ENCODE measurements around the gene LARP4B. TPM values are rescaled to one million over a fixed set of nuclear protein-coding genes. Genes with fewer than 3 reads are reported as not detected.
A peak's percentile ranks its signal among the peaks of the same experiment; 100 is the strongest.

LARP4B gene
- polyA plus RNA-seq, 3 donors: 42.4 to 60.1 (median 43.1) TPM

DNA sequence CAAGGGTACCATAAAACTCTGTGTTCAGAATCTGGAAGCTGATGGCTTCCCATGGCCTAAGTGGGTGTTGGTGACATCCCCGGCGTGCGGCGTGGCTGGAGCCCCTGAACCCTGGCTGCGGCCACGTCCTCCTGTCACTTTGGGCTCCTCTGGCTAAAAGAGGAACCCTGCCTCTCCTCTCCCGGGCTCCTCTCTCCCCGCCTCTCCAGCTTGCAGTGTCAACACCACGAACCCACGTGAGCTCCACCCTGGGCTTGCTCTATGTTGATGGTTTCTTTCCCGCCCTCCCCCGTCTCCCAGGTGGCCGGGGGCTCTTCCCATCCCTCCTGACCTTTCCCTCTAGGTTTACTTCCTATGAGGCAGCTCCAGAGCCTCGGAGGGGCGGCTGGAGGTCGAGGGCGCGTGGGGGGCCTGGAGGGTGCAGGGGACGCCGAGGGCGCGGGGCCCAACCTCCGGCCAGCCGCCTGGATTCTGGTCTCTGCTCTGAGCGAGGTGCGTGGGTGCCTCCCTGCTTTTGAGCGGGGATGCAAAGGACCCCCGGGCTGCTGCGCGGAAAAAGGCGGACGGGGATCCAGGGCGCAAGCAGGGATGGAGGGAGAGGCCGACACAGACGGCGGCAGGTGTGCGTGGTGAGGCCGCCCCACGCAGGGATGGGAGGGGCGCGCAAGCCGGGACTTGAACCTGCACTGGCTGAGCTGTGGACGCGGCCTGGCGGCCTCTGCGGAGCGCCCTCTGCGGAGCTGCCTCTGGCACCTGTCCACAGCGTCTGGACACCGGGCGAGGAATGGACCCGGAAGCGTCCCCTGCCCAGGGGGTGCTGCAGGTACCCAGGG is 126.5 kb downstream of the LARP4B start:
- no peak for DNase-seq (ENCODE audit: extremely low read depth in 1 of 11, low read depth in 9 of 11, low spot score in 4 of 11)

DNA sequence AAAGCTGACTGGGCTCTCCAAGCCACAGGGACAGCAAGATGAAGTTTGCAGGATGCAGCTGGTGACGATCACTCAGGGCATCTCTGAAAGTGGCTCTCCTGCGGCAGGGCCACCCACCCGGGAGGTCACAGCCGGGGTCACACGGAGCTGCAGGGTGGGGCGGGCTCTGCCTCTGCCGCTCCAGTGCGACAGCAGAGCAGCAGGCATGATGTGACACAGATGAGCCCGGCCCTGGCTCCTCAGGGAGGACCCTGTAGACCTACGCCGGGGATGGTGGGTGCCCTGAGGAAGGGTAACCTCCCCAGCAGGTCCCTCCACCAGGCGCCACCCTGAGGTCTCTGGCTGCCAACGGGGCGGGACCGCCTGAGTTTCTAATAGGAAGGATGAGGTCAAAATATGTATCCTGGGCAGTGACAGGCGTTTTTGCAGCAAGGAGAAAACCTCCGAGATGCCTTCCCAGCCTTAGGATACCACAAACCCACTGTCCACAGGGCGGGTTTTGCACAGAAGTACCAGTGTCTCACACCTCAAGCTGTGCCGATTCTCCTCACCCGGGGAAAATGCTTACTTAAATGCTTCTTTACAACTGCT is 127.2 kb downstream of the LARP4B start:
- DNase-seq (ENCODE audit: extremely low read depth in 1 of 11, low read depth in 9 of 11, low spot score in 4 of 11): no peak

DNA sequence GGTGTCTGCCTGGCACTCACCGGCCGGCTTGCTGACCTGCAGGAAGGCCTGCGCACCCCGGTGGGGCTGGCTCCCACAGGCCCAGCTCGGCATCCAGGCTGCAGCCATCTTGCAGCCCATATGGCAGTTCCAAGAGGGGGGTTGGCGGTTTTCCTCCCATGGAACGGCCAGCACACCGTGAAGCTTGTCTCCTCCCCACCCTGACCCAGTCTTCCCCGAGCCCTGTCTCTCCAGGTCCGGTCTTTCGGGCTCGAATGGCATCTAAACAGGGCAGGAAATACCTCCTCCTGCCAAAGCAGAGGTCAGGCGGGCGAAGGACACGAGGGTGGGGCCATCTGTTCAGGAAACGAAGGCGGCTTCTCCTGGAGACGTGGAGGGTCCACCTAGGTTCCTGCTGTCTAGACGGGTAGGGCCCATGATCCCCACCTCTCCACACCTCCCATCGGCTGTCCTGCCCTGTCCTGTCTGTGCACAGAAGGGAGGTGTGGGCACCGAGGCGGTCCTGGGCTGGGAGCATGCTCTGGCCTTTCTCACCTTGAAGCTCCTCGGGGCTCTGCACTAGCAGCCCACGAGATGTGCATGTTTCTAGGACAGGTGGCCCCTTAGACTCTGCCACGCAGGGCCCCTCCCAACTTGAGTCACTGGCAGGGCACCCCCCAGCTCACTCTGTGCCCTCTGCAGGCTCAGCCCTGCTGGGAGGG is 128.3 kb downstream of the LARP4B start:
- DNase-seq (ENCODE audit: extremely low read depth in 1 of 11, low read depth in 9 of 11, low spot score in 4 of 11): no peak

DNA sequence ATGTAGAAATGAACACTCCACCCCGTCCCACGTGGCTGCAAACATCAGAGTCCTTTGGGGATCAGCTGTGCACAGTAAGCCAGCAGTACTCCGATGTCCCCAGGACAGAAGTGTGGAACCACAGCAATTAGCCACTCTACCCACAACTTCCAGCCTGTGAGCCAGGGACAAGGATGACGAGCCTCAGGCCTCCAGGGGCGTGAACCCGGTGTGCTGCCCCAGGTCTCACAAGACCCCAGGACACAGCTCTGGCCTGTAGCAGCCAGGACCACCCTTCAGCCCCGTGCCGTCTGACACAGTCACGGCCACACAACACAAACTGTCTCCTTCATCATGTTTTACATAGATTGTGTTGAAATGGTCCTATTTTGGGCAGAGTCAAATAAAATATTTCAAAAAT is 129.0 kb downstream of the LARP4B start:
- DNase-seq (ENCODE audit: extremely low read depth in 1 of 11, low read depth in 9 of 11, low spot score in 4 of 11): no peak

DNA sequence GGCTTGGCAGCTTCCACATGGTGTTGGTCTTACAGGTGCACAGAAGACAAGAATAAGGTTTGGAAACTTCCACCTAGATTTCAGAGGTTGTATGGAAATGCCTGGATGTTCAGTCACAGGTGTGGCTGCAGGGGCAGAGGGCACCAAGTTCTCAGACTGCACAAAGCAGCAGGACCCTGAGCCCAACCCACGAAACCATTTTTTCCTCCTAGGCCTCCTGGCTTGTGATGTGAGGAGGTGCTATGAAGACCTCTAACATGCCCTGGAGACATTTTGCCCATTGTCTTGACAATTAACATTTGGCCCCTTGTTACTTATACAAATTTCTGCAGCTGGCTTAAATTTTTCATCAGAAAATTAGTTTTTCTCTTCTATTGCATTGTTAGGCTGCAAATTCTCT is 134.3 kb downstream of the LARP4B start:
- no peak for DNase-seq (ENCODE audit: extremely low read depth in 1 of 11, low read depth in 9 of 11, low spot score in 4 of 11)

DNA sequence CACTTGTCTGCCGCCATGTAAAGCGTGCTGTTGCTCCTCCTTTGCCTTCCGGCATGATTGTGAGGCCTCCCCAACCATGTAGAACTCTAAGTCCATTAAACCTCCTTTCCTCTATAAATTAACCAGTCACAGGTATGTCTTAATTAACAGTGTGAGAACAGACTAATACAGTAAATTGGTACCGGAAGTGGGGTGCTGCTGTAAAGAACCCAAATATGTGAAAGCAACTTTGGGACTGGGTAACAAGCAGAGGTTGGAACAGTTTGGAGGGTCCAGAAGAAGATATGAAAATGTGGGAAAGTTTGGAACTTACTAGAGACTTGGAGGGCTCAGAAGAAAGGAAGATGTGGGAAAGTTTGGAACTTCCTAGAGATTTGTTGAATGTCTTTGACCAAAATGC is 135.3 kb downstream of the LARP4B start:
- no peak for DNase-seq (ENCODE audit: extremely low read depth in 1 of 11, low read depth in 9 of 11, low spot score in 4 of 11)

DNA sequence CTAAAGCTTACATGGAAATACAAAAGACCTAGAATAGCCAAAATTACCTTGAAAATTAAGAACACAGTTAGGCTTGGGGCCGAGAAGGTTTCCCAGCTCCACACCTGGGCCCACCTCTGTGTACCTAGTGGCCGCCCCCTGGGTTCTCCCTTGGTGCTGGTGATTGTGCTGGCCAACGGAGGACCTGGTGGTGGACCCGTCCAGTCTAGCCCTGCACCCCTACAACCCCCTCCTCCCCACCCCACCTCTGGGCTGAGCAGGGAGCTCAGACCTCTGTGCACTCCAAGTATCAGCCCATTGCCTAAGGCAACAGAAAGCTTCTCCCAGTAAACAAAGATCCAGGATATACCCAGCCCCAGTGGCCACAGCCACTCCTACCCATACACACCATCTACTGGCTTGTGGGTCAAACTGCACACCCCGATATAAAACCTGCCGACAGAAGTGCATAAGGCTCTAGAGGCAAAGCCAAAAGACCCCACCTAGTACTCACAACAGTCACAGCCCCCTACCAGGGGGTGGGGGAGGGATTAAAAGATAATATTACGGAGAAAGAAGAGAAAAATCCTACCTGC is 137.0 kb downstream of the LARP4B start:
- DNase-seq (ENCODE audit: extremely low read depth in 1 of 11, low read depth in 9 of 11, low spot score in 4 of 11): no peak

DNA sequence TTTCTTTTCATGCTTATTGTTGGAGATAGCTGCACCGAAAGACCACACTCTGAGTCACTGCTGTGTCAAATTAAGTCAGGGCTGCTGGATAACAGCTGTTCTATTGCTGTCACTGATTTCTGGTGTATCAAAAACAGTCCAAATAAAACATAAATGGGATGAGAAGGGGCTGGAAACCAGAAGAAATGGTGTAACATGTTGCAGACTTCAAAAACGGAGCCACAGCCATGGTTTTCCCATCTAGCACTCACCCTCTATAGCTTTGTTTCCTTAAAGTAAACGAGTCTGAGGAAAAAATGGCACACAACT is 138.8 kb downstream of the LARP4B start:
- DNase-seq (ENCODE audit: extremely low read depth in 1 of 11, low read depth in 9 of 11, low spot score in 4 of 11): no peak

DNA sequence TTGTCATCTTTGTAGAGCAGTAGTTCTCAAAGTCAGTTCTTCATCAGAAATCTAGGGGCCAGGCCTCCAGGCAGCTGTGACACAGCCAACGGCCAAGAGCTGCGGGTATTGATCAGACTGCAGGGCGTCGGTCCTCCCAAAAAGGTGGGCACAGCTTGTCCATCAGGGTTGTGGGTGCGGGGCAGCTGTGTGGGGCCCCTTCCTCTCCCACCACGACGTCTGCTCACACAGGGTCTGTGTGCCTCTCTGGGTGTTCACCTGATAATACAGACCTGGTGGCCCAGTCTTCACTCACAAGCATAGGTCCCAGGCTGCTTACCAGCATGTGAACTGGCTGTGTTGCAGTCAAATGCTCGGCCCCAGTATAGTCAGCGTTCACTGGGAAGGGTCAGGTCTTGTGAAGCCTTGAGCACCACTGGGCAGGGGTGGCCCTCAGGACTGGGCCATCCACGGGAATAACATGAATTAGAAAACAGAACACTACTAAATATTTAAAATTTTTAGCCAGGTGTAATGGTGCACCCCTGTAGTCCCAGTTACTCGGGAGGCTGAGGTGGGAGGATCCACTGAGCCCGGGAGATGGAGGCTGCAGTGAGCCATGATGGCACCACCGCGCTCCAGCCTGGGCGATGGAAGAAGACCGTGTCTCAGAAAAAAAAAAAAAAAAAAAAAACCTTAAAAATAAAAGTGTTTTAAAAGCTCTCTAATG is 139.3 kb downstream of the LARP4B start:
- DNase-seq (ENCODE audit: extremely low read depth in 1 of 11, low read depth in 9 of 11, low spot score in 4 of 11): no peak

DNA sequence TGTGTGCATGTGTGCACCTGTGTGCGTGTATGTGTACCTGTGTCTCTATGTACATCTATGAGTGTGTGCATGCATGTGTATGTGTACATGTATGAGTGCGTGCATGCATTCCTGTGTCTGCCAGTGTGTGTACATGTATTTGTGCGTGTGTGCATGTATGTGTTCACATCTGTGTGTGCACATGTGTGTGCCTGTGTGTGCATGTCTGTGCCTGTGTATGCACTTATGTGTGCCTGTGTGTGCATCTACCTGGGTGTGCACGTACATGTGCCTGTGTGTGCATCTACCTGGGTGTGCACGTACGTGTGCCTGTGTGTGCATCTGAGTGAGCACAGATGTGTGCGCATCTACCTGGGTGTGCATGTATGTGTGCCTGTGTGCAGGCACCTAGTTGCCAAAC is 139.9 kb downstream of the LARP4B start:
- no peak for DNase-seq (ENCODE audit: extremely low read depth in 1 of 11, low read depth in 9 of 11, low spot score in 4 of 11)

DNA sequence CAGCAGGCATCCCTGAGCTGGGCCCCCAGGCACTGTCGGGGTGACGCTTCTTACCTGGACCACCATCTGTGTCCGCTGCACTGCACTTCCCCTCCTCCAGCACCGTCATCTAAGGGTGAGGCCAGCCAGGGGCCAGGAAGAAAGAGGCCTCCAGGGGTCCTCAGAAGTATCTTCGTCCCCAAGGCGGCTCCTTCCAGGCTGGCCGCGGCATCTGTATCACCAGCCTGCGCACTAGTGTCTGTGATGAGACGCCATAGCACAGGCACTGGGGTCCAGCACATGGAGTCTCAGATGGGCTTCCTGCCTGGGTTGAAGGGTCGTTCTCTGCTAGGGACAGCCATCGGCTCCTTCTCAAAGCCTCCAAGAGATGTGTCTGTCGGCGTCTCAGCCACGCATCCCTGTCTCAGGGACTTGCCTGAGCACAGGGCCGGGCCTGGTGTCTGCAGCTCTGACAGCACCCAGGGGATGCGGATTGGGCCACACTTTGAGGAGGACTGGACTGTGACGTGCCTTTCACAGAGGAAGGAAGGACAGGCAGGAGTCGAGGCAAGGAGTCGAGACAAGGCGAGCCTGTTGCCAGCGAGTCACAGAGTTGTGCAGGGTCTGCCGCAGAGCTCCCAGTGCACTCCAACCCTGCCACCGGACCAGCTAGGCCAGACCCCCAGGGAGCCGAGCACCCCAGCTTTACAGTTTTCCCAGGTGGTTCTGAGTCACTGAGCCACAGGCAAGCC is 140.5 kb downstream of the LARP4B start:
- DNase-seq (ENCODE audit: extremely low read depth in 1 of 11, low read depth in 9 of 11, low spot score in 4 of 11): no peak

DNA sequence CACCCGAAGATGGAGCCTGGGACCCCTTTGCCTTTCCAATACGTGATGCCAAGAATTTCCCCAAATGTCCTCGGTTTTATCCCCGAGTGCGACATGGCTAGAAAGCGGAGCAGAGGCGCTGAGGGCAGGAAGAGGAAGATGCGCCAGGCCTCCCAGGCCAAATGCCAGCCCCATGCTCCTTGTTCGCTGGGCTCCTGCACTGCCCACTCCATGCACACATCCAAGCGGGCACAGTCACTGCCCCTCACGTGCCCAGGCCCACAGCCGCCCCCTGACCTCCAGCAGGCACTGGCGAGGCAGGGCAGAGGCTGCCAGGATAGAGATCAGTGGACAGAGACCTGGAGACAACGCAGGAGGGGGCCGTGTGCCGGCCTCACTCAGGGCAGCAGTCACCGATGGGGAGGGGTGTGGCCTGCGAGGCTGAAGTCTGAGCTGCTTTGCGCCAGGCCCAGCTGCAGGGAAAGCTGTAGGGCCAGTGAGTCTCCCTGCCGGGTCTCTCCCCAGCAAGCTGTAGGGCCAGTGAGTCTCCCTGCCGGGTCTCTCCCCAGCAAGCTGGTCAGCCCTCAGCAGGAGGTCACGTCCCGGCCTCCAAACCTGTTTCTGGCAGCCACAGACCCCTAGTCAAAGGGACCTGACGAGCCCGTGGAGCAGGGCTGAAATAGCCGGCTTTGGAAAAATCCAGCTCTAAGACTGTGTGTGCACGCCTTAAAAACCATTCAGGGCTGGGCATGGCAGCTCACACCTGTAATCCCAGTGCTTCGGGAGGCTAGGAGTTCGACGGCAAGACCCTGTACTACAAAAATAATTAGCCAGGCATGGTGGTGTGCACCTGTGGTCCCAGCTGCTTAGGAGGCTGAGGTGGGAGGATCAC is 141.4 kb downstream of the LARP4B start:
- DNase-seq (ENCODE audit: extremely low read depth in 1 of 11, low read depth in 9 of 11, low spot score in 4 of 11): no peak

DNA sequence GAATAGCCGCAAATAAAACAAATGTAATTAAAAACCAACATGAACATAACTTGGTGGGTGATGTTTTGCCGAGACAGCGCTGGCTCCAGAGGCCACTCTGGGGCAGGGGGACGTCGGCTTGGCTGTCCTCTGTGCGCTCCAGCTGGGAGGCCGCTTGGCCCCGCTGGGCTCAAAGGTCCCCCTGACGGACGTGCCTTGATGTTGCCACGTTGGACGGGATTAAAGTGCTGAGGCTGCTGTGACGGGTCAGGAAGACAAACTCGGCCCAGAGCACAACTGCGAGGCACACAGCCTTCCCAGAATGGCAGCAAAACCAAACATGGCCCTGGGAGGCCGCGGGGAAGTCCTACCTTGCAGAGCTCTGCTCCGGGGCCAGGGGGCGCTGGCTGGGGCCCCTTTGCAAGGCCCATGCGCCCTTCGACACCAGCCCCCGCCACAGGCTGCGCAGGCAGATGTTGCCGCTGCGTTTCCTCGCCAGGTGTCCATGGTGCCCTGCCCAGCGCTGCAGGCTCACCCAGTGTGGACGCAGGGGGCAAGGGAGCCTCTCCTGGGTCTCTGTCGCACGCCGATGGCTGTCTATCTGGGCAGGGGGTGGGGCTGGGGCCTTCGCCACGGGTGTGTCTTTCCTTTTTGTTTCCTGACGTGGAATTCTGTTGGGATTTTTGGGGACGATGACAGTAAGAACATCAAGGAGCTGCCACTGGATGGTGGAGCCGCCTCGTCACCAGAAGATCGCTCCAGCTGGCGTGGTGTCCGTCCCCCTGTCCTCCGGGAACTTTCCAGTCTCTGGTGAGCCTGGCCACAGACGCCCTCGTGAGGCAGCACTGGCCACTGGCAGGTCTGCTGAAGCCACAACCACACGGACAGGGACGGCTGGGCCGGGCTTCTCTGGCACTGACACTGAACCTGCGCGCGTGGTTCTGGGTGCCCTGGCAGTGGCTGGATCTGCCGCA is 142.4 kb downstream of the LARP4B start:
- DNase-seq (ENCODE audit: extremely low read depth in 1 of 11, low read depth in 9 of 11, low spot score in 4 of 11): peak in 7 of 11 donors; percentile 49 to 75 (median 64)

DNA sequence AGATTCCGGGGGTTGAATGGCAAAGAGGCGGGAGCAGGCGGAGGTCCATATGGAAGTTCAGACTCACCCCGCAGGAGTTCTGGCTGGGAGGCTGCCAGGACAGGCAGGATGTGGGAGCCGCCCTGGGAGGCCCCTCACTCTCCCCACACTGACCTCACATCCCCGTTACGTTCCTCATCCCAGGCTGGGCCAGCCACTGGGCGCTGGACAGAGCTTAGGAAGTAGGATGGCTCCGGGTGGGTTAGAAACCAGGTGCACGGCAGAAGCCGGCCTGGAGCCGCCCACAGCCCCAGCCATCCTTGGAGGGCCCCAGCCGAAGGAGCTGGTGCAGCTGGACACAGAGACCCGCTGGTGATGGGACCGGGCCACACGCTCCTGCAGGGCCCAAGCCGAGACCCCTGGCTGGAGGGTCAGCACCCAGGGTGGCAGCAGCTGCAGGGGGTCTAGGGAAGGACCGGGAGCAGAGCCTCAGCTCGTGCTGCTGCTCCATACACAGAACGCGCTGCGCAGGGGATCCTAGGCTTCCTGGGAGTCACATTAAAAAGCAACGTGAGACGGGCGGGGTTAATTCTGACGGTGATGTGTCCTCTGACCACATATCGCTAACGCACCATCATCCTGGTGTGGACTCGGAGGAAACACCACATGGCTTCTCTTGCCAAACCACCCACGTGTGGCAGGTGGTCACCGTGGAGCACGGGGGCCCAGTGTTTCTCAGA is 143.4 kb downstream of the LARP4B start:
- DNase-seq (ENCODE audit: extremely low read depth in 1 of 11, low read depth in 9 of 11, low spot score in 4 of 11): no peak

DNA sequence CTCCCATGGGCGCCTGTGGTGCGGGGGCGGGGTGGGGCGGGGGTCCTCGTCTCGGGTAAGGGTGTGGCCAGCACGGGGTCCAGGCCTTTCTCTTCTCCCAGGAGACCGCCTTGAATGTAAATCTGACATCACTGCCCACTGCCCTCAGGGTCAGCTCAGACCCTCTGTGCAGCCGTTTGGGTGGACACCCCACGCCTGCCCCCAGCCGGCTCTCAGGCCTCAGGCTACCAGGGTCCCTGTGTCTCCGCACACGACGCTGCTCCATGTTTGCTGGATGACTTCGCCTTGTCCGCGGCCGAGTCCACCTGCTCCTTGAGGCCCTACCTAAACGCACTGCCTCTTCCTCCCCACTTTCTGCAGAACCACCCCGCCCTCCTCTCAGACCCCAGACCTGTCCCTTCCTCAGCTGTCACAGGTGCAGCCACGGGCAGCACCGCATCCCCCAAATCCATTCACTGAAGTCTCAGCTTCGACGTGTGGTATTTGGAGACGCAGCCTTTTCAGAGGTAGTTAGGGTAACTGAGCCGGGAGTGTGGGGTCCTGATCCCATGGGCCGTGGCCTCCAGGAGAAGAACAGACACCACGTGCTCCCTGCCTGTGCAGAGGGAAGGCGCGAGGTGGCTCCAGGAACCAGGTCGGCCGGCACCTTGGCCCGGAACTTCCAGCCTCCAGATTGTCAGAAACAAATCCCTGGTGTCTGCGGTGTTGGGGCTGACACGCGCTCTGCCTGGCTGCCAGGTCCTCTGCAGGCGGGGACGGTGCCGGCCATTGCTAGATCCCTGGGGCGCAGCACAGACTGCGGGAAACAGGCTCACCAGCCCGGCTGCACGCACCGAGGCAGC is 144.7 kb downstream of the LARP4B start:
- DNase-seq (ENCODE audit: extremely low read depth in 1 of 11, low read depth in 9 of 11, low spot score in 4 of 11): no peak
